Endothelial cell of umbilical vein (primary cell): Measurements from ENCODE around the gene MPDZ. TPM values are rescaled to one million over a fixed set of nuclear protein-coding genes. Genes with fewer than 3 reads are reported as not detected.
"Not testable (repeated sequence)": the region's sequence is repeated elsewhere in the genome, so short reads cannot be mapped to it uniquely, and the experiment has no call there.

ENCODE experiments used
- BruUV-seq: library from RNA; stranded (reverse); fragments of 400-500 nt; replicated peaks from 2 replicates; lab custom pipeline; 2021; lab: Mats Ljungman, UMichigan
- CTCF ChIA-PET: fragments of 300-600, 350-600 bp; sonication (Branson Sonifier 250); formaldehyde crosslinking; loops from one replicate; lab custom pipeline; 2021; ENCODE audit warnings: antibody characterized with exemption, inconsistent platforms; lab: Charles Lee
- POLR2A ChIA-PET: fragments of 300-600, 350-600 bp; sonication (Branson Sonifier 250); formaldehyde crosslinking; loops from one replicate; lab custom pipeline; 2021; ENCODE audit warnings: antibody characterized with exemption, inconsistent platforms; lab: Charles Lee
- DNase-seq: peaks from one replicate; pipeline ENCODE4 v3.0.0-alpha.2; 2011; ENCODE audit warnings: low read depth, low spot score
- FAIRE-seq: peaks from 2 replicates; lab custom pipeline; 2011; peaks lifted over from hg19 to GRCh38; lab: Jason Lieb, UNC
- H2AFZ ChIP-seq: 2 replicates; pipeline ENCODE4 v1.6.0; 2012; ENCODE audit warnings: low read depth, low read length, control low read depth, inconsistent platforms
- H3K27ac ChIP-seq: 2 replicates; pipeline ENCODE4 v1.5.1; 2011; ENCODE audit warnings: low read depth, mild to moderate bottlenecking, control low read depth, low read length, moderate library complexity; ENCODE audit not compliant: insufficient read depth
- H3K27me3 ChIP-seq, 2 experiments: 2 replicates each; pipeline versions ENCODE4 v1.6.0 to v1.6.1; 2011; ENCODE audit warnings: low read length in 2 of 2, mixed read lengths in 1 of 2; ENCODE audit not compliant: control insufficient read depth in 2 of 2, insufficient read depth in 2 of 2
- H3K36me3 ChIP-seq, 2 experiments: 2 replicates in 1 of 2; 3 replicates in 1 of 2; pipeline ENCODE4 v1.5.1; 2011; ENCODE audit warnings: low read length in 2 of 2, mild to moderate bottlenecking in 1 of 2, moderate library complexity in 1 of 2; ENCODE audit not compliant: control insufficient read depth in 2 of 2, insufficient read depth in 2 of 2; ENCODE audit errors: extremely low read depth in 1 of 2
- H3K4me1 ChIP-seq: 3 replicates; pipeline ENCODE4 v1.5.1; 2011; ENCODE audit warnings: mild to moderate bottlenecking, low read length; ENCODE audit not compliant: control insufficient read depth, insufficient read depth; ENCODE audit errors: extremely low read depth
- H3K4me2 ChIP-seq: 2 replicates; pipeline ENCODE4 v1.6.1; 2011; ENCODE audit warnings: low read length, control low read depth, mixed read lengths; ENCODE audit not compliant: insufficient read depth
- H3K4me3 ChIP-seq, 3 experiments: fragments of 200-600 bp in 1 of 3; sonication (generic), shearing (Covaris generic) in 1 of 3; replicated peaks in 1 of 3; 2 replicates each; pipeline ENCODE4 v1.5.1; 2011 to 2016; ENCODE audit warnings: control low read depth in 3 of 3, low read length in 3 of 3, mild to moderate bottlenecking in 2 of 3, inconsistent platforms in 1 of 3, low read depth in 1 of 3, moderate library complexity in 1 of 3; ENCODE audit not compliant: insufficient read depth in 1 of 3
- H3K79me2 ChIP-seq: 2 replicates; pipeline ENCODE4 v1.6.0; 2012; ENCODE audit warnings: low read length, inconsistent platforms; ENCODE audit not compliant: control insufficient read depth, insufficient read depth
- H3K9ac ChIP-seq: replicated peaks from 2 replicates; pipeline ENCODE3; 2011; ENCODE audit warnings: low read length, control low read depth; ENCODE audit not compliant: insufficient read depth; ENCODE audit errors: extremely low read depth
- H3K9me1 ChIP-seq: replicated peaks from 3 replicates; pipeline ENCODE4 v1.6.0; 2011; ENCODE audit warnings: mild to moderate bottlenecking, low read length; ENCODE audit not compliant: control insufficient read depth, insufficient read depth; ENCODE audit errors: extremely low read depth
- H3K9me3 ChIP-seq: replicated peaks from 2 replicates; pipeline ENCODE4 v1.5.1; 2012; ENCODE audit warnings: low read length, inconsistent platforms; ENCODE audit not compliant: control insufficient read depth, insufficient read depth
- H4K20me1 ChIP-seq: replicated peaks from 2 replicates; pipeline ENCODE3; 2011; ENCODE audit warnings: mild to moderate bottlenecking, low read length; ENCODE audit not compliant: control insufficient read depth, insufficient read depth; ENCODE audit errors: extremely low read depth
- GATA2 ChIP-seq: IDR thresholded peaks from 2 replicates; pipeline ENCODE4 v1.7.0; 2011; ENCODE audit warnings: low read depth, mild to moderate bottlenecking, moderate library complexity, mixed read lengths, low read length; ENCODE audit not compliant: insufficient read length, insufficient read depth
- POLR2A ChIP-seq: IDR thresholded peaks from 2 replicates; pipeline ENCODE4 v1.6.1; 2012; ENCODE audit warnings: low read depth, mild to moderate bottlenecking, control low read depth, low read length
- dilution Hi-C: fragments of 300-500 bp; cut with MboI; formaldehyde crosslinking; loops from one replicate; pipeline ENCODE4 v1.15.0; 2019; ENCODE audit warnings: low sequenced_read_pairs; ENCODE audit not compliant: extremely low pct_ligation_motif_present
- intact Hi-C: fragments of 100-400 bp; cut with micrococcal nuclease; formaldehyde crosslinking; loops from one replicate; pipeline ENCODE4 v1.10.0; 2022
- polyA plus RNA-seq, 4 experiments: library from polyadenylated mRNA; depleted of rRNA in 3 of 4; stranded (reverse) in 3 of 4; unstranded in 1 of 4; fragments of >200 nt; gene quantifications; 2 replicates each; pipeline versions ENCODE4 v1.2.1 to v1.2.3, GENCODE V29; 2011 to 2012; ENCODE audit warnings: missing spikeins in 1 of 4
- total RNA-seq: library from RNA; stranded (reverse); gene quantifications from 2 replicates; pipeline ENCODE4 v1.2.3, GENCODE V29; 2021
- TF ChIP-seq, protein P1 (sequence below), 2 donors: IDR thresholded peaks; 1 replicate in 1 of 2; 2 replicates in 1 of 2; pipeline ENCODE4 v1.5.1; 2011; ENCODE audit warnings: low read length in 2 of 2, mild to moderate bottlenecking in 2 of 2, moderate library complexity in 2 of 2, control low read depth in 1 of 2, inconsistent platforms in 1 of 2, low read depth in 1 of 2; ENCODE audit not compliant: insufficient read depth in 1 of 2; ENCODE audit errors: extremely low read depth in 1 of 2

The MPDZ gene
- total and polyA plus RNA-seq, 2 donors (not counting 3 experiments of a cell fraction or from before 2014, with no cell fraction given), result 22.3 to 54.4 TPM

DNA sequence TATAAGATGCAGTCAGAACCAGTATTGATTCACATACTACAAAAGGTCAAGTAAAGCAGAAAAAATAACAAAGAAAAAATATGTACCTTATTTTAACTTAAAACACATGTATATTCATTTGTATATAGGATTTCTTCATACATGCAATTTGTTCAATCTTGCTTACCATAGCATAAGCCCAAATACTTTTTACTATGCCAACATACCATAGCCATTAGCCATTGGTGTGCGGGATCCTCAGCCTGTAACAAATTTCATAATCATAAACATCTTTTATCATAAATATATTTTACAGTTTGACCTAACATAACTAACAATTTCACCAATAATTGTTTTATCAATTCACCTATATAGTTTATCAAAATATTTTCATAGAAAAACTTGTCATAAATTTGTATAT, 51.1 kb downstream of the MPDZ start:
- BruUV-seq, result no TSS peak
- no peak for FAIRE-seq
- Histone ChIP-seq H3K27ac (no peak overlapping the region), H3K4me1 (peaks cover 2% of the 10 kb centered on the region), H3K4me2 (no peak overlapping the region), H3K9ac (no peak overlapping the region), H4K20me1 (no peaks in the 10 kb centered on the region), H3K79me2 (peaks cover 4% of the 10 kb centered on the region), H3K36me3 (no peaks in the 10 kb centered on the region), H3K4me3 (no peak overlapping the region), H3K9me1 (no peaks in the 10 kb centered on the region), H3K9me3 (no peaks in the 10 kb centered on the region), H2AFZ (no peak overlapping the region), H3K27me3 (no peaks in the 10 kb centered on the region)
- POLR2A ChIA-PET, result no interaction called here
- DNase-seq, result no peak
- dilution Hi-C loops (no loop called here), intact Hi-C loops (no loop called here)
- CTCF ChIA-PET, result no interaction called here
- TF ChIP-seq, protein P1, sequence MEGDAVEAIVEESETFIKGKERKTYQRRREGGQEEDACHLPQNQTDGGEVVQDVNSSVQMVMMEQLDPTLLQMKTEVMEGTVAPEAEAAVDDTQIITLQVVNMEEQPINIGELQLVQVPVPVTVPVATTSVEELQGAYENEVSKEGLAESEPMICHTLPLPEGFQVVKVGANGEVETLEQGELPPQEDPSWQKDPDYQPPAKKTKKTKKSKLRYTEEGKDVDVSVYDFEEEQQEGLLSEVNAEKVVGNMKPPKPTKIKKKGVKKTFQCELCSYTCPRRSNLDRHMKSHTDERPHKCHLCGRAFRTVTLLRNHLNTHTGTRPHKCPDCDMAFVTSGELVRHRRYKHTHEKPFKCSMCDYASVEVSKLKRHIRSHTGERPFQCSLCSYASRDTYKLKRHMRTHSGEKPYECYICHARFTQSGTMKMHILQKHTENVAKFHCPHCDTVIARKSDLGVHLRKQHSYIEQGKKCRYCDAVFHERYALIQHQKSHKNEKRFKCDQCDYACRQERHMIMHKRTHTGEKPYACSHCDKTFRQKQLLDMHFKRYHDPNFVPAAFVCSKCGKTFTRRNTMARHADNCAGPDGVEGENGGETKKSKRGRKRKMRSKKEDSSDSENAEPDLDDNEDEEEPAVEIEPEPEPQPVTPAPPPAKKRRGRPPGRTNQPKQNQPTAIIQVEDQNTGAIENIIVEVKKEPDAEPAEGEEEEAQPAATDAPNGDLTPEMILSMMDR (IDR thresholded peaks at IDR 0.05; ENCODE audit: extremely low read depth in 1 of 2, insufficient read depth in 1 of 2, low read depth in 1 of 2, low read length in 2 of 2), result no peak

- DNase-seq, result no peak
- no peak overlapping the region for H3K4me3 ChIP-seq
- TF ChIP-seq GATA2, result no peak
- no peak for TF ChIP-seq POLR2A
- peaks cover 4% of the 10 kb centered on the region for H3K79me2 ChIP-seq
- dilution Hi-C loops (no loop called here), intact Hi-C loops (no loop called here)
- no peak for FAIRE-seq
- H3K4me1 ChIP-seq, result peaks cover 2% of the 10 kb centered on the region
- H3K9me1 ChIP-seq, result no peaks in the 10 kb centered on the region
- no peak overlapping the region for H3K4me2 ChIP-seq
- peaks cover 3 to 5% of the 10 kb centered on the region in 2 experiments for H3K36me3 ChIP-seq
- BruUV-seq, result no TSS peak
- no peaks in the 10 kb centered on the region for H3K9me3 ChIP-seq
- POLR2A ChIA-PET, result interaction anchor here (0.6 kb wide), 1 partner anchor 16 kb away, joined by 6 read pairs; no protein-coding TSS in a partner anchor
- H2AFZ ChIP-seq, result no peak overlapping the region
- no peak overlapping the region for H3K9ac ChIP-seq
- no peak overlapping the region for H3K27ac ChIP-seq
- no peaks in the 10 kb centered on the region for H3K27me3 ChIP-seq
- no peaks in the 10 kb centered on the region for H4K20me1 ChIP-seq
- CTCF ChIA-PET, result interaction anchor here (1.0 to 1.3 kb wide), 2 partner anchors 41 to 127 kb away, joined by 3 to 4 read pairs; no protein-coding TSS in a partner anchor
These were observed 55.1 kb downstream of the MPDZ start for GRCh38 chr9:13224366-13224765.

GRCh38 chr9:13222733-13223132, 56.8 kb downstream of the MPDZ start:
- intact Hi-C loops, BruUV-seq, H3K4me3 ChIP-seq, H3K36me3 ChIP-seq, H3K27me3 ChIP-seq, H3K9ac ChIP-seq, H3K79me2 ChIP-seq, POLR2A ChIA-PET, H3K4me2 ChIP-seq, H4K20me1 ChIP-seq, H3K9me3 ChIP-seq, dilution Hi-C loops, FAIRE-seq, DNase-seq, H2AFZ ChIP-seq, H3K9me1 ChIP-seq, H3K4me1 ChIP-seq, H3K27ac ChIP-seq: not testable (repeated sequence)
- CTCF ChIA-PET, result interaction anchor here (0.6 to 1.3 kb wide), 3 partner anchors 30 to 91 kb away, joined by 3 read pairs; no protein-coding TSS in a partner anchor
